Fibroblast of the conjunctiva (primary cell): ENCODE data around the gene TXNDC8.
"Not testable (repeated sequence)": the region's sequence is repeated elsewhere in the genome, so short reads cannot be mapped to it uniquely, and the experiment has no call there.

ENCODE experiments used
- DNase-seq: peaks from one replicate; pipeline ENCODE4 v3.0.0-alpha.2; 2010; ENCODE audit warnings: low read depth

TXNDC8 gene

DNA sequence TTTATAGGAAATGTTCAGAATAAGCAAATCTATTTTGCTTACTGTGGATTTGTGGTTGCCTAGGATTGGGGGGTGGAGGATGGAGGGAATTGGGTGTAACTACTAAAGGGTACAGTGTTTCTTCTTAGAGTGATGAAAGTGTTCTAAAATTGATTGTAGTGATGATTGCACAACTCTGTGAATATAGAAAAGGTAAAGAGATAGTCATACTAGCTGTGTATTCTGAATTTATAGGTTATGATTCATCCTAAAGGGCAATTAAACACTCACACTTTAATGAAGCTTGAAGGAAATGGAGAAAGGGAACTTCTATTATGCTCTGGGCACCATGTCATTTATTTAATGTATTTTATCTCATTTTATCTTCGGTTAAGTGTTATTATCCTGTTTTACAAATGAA lies 9.9 kb downstream of the TXNDC8 start:
- no peak for DNase-seq

DNA sequence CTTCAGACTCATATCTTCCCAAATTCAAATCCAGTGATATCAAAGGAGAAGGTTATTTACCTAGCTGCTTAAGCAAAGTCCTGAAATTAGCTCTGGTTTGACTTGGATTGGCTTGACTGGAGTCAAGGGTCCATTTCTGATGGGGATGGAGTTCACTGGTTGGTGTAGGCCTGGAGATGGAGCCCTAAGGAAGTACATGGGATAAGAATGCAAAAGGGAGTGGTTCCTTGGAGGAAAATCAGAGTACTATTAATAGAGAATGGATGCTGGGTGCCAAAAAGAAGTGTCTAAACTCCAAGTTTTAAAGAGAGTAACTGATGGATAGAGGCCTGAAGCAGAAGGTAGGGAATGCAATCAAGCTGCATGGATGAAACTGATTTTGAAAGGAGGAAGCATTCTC lies 13.8 kb downstream of the TXNDC8 start:
- DNase-seq: no peak

GRCh38 chr9:110320651-110321445 lies 16.8 kb downstream of the TXNDC8 start:
- DNase-seq: no peak

DNA sequence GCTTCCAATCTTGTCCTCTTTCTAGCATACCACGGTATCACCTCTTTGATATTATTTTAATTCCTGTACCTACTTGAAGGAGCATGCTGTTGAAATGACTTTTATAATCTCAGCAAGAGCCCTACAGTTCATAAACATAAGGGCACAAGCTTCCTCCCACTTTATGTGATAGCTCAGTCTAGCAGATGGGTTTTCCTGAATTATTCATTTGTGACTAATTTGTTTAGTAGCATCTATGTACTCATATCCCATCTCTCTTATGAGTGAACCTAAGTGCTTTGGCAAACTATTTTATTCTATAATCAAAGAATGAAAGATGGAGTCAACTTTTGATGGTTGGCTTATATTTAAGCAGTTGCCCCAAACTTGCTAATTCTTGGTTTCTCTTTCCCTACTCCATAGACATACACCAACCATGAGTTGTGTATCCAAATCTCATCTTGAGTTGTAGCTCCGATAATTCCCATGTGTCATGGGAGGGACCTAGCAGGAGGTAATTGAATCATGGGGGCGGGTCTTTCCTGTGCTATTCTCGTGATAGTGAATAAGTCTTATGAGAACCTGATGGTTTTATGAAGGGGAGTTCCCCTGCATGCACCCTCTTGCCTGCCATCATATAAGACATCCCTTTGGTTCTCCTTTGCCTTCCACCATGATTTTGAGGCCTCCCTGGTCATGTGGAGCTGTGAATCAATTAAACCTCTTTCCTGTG lies 17.7 kb downstream of the TXNDC8 start:
- DNase-seq: no peak

DNA sequence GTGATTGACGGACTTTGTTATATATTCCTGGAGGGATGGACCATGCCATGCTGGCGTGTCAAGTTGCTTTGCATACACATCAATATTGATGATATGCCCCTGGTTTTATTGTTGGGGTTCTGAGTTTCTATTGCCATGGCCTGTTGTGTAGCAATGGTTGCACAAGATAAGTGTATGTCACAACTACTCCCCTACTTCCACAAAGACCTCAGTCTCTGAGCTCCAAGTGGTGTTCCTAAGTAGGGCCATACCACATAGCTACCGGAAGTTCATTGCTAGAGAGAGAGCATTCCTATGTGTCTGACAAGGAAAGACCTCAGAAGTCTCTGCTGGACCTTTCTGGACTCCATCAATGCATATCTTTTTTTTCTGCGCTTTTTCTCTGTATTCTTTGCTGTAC lies 19.8 kb downstream of the TXNDC8 start:
- no peak for DNase-seq

DNA sequence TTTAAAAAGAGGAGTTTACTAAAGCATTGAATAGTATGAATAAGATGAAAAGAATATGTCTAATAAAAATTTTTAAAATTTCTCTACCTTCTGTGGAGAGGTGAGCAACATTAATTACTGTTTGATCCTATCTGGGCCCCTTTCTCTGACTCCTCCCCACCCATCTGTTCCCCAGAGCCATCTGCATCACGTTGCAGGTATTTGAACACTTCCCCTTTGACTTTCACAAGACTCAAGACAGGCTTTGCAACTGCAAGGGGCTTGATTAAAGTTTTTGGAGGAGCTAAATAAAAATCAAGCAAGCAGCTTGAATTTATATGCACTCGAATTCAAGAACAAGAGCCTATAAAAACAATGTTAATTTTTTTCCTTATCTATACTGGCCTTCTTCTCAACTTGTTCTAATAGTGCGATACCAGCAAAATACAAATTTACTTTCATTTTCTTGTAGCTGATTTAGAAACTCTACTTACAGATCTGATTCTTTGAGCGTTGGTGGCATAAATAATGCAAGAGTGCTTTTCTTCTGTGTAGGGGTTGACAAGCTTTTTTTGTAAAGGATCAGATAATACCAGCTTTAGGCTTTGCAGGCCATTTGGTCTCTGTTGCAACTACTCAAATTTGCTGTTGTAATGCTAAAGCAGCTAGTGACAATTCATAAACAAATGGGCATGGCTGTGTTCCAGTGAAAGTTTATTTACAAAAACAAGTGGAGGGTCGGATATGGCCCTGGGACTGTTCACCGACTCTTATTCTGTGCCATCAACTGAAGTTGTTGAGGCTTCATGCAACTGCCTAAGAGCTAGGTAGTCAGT lies 21.2 kb downstream of the TXNDC8 start:
- DNase-seq: no peak

- not testable (repeated sequence) for DNase-seq
These were observed 25.7 kb downstream of the TXNDC8 start for GRCh38 chr9:110311978-110312377.

DNA sequence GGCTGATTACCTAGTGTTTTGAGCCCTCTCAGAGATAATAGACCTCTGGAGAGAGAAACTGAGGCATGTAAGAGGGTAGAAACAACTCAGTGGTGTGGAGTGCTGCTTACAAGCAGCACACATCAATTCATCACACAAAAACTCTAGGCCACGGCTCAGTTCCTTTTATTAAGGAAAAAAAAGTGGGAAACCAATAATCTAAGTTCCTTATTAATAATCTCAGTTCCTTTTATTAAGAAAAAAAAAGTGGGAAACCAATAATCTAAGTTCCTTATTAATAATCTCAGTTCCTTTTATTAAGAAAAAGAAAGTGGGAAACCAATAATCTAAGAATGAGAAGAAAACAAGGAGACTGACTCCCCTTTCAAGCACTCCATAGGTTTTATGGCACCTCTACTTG lies 28.0 kb downstream of the TXNDC8 start:
- DNase-seq: no peak

GRCh38 chr9:110308633-110309038 lies 29.0 kb downstream of the TXNDC8 start:
- no peak for DNase-seq

DNA sequence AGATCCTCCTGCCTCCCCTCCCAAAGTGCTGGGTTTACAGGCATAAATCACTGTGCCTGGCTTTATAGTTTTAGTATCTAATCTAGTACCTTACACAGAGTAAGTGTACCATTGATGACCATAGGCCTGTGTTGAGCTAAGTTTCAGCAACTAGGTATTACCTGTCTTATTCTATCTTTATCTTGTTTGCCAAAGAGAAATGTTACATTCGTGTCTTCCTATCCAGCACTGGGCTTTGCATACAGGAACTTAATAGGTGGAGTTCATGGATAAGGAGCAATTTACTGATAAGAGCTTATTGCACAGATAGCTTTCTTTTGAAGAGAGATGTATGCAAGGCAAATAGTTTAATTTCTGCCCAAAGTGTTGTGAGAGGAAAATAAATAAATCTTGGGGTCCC lies 30.5 kb downstream of the TXNDC8 start:
- DNase-seq: no peak

DNA sequence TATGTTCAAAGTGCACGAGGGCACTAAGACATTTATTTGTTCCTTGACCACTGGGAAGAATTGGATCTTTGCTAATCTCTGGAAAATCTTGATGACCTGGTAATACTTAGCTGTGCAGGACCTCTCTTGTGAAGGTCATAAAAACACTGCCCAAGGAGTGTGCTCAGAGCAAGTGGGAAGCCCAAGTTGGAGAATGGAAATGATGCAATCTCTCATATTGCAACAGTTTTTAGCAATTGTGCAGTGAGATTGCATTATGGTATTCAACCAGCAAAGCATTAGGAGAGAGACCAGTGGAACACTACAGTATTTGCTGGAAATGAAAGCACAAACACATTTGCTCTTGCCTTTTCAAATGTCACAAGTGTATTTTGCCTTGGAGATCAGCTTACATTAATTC lies 34.5 kb downstream of the TXNDC8 start:
- peak; percentile 72 for DNase-seq

GRCh38 chr9:110298043-110298605 lies 39.5 kb downstream of the TXNDC8 start:
- DNase-seq: no peak

DNA sequence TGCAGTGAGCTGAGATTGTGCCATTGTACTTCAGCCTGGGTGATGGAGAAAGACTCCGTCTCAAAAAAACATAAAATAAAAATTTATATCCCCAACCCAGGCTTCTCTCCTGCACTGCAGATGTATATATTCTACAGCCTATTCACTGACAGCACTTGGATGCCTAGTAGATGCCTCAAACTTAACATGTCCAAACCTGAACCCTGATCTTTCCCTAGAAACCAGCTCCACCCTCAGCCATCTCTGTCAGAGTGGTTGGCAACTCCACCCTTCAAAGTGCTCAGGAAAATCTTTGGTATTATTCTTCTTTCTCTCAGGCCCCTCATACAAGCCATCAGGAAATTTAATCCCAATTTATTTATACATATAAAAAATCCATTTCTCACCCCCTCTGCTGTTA lies 44.4 kb downstream of the TXNDC8 start:
- DNase-seq: no peak

GRCh38 chr9:110291921-110292557 lies 45.6 kb downstream of the TXNDC8 start:
- DNase-seq: no peak

GRCh38 chr9:110290001-110290400 lies 47.7 kb downstream of the TXNDC8 start:
- no peak for DNase-seq

DNA sequence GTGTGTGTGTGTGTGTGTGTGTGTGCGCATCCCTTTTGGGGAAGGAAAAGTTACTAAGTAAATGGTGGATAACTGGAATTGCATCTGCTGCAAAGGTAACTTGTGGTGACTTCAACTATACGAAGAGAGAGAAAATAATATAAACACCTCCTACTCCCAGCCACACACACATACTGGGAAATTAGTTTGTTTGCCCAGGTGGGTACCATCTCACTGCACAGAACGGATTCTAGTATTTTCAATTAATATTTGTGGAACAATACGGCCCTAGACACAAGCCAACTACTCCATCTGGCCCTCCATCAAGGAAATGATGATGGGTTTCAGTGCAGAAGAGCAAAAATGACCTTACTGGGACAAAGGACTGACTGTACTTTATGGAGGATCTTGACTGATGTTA lies 49.2 kb downstream of the TXNDC8 start:
- no peak for DNase-seq

- no peak for DNase-seq
These were observed 50.4 kb downstream of the TXNDC8 start for GRCh38 chr9:110287289-110287680.

DNA sequence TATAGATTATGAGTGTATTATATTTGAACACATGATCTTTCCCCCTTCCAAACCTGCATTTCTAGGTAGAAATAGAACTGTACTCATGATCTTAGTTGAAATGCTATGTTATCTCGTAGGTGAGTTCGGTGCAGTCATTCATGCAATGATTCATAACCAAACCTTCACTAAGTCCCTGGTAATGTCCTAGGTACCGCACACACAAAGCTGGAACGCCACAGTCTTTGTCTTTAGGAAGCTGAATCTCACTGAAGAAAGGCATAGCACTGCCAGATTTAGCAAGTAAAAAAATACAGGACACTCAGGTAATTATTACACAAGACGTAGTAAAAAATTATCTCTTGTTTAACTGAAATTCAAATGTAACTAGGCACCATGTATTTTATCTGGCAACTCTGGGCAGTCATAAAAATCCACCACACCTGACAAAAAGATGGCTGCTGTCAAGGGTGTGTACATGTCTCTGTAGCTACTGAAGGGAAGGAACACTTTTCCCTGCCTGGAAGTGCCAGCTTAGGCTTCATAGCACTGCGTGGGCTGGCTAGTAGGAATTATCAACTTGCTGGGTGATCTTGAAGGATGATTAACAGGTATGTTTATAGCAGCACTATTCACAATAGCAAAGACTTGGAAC lies 53.3 kb downstream of the TXNDC8 start:
- no peak for DNase-seq

DNA sequence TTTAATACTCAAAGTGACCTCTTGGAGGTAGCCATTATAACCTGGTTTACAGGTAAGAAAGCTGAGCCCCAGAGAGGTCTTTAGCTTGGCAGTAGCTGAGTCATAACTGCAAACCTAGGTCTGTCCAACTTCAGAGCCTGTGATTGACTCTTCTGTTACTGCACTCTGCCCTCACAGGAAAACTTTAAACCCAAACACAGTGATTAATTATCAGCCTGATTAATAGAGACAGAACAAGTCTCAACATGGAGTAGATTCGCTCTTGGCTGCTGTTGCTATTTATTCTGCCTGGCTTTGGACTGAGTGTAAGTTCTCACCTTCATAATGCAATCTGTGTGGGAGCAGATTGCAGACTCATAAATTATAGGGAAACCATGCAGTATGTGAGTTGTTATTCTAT lies 53.9 kb downstream of the TXNDC8 start:
- no peak for DNase-seq

DNA sequence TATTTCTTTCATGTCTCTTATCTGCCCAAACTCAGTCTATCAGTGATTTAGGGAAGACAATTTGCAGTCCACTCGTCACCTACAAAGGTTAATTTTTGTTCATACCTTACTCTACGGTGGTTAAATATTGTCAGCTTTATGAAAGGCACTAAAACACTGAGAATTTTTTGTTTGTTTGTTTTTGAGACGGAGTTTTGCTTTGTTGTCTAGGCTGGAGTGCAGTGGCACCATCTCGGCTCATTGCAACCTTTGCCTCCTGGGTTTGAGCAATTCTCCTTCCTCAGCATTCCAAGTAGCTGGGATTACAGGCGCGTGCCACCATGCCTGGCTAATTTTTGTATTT lies 55.0 kb downstream of the TXNDC8 start:
- DNase-seq: no peak

- DNase-seq: no peak
These were observed 55.5 kb downstream of the TXNDC8 start for GRCh38 chr9:110282018-110282738.
